NCI-H2107 treated with DMSO at 0.1 percent for 48 hours (cell line): ENCODE data around the gene MYO1H.
"Not testable (repeated sequence)": the region's sequence is repeated elsewhere in the genome, so short reads cannot be mapped to it uniquely, and the experiment has no call there.

Experiments
- DNase-seq: peaks from one replicate; lab custom pipeline; 2025; ENCODE audit not compliant: unreplicated experiment; lab: John Stamatoyannopoulos, UW

The MYO1H gene, protein sequence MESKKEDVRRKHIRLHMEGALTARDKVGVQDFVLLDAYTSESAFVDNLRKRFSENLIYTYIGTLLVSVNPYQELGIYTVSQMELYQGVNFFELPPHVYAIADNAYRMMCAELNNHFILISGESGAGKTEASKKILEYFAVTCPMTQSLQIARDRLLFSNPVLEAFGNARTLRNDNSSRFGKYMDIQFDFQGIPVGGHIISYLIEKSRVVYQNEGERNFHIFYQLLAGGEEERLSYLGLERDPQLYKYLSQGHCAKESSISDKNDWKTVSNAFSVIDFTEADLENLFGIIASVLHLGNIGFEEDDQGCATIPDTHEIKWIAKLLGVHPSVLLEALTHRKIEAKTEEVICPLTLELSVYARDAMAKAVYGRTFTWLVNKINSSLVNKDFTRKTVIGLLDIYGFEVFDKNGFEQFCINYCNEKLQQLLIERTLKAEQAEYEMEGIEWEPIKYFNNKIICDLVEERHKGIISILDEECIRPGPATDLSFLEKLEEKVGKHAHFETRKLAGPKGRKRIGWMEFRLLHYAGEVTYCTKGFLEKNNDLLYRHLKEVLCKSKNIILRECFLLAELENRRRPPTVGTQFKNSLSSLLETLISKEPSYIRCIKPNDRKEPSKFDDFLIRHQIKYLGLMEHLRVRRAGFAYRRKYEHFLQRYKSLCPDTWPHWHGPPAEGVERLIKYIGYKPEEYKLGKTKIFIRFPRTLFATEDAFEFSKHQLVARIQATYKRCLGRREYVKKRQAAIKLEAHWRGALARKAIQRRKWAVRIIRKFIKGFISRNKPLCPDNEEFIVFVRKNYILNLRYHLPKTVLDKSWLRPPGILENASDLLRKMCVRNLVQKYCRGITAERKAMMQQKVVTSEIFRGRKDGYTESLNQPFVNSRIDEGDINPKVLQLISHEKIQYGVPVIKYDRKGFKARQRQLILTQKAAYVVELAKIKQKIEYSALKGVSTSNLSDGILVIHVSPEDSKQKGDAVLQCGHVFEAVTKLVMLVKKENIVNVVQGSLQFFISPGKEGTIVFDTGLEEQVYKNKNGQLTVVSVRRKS

DNA sequence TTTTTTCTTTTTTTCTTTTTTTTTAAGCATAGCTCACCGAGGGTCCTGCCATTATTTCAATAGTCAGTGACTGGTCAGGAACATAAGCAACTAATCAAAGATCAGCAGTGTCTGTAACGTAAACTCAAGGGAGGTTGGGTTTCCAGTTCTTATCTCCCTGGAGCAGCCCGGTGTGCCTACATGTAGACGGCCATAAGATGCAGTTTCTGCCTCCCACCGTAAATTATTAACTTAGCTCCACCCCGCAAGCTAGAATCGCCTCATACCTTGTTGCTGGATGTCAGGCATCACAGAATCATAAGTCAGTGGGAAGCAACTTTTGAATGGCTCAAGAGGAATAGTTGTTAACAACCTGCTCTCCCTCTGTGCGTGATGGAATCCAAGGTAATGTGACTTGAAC is at the start of gene MYO1H:
Gene MYO1H (plus strand): TSS at position 312 of the 400 bp plus-strand sequence. CDS start 61 bp downstream, at position 373.
- DNase-seq: no peak

DNA sequence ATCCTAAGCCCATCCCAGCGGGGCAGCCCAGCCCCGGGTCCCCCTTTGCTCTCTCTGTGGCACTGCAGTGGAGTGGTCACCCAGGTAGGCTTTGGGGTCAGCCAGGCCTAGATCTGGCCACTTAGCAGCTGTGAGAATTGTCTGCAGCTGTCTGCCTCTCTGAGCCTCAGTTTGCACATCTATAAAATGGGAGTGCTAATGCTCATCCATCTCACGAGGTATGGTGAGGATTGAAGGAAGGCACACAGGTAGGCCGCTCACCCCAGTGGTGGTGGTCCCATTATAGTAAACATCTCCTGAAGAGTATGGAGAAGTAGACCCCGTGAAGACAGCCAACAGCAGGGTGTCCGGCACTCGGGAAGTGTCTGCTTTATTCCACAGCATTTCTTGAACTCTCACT is 47.9 kb upstream of the MYO1H start:
- no peak for DNase-seq

DNA sequence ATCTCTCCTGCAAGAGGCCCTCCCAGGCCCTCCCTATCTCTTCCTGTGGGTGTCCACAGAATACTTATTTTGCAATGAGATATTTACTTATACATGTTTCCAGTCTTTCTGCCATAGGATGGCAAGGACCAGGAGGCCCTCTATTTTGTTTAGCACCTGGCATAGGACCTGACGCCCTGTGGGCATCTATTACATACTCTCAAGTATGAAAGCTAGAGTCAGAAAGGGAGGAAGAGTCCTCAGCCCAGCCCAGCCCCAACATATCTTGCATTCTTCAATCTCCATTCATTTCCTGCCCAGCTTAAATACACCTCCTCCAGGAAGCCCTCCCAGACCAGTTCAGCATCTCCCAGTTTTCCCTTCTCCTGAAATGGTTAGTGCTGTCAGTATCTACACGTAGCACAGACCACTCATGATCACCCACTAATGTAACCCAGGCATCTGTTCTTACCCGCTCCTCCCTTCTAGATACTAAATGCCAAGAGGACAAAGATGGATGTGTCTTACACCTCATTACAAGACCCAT is 46.0 kb upstream of the MYO1H start:
- no peak for DNase-seq

DNA sequence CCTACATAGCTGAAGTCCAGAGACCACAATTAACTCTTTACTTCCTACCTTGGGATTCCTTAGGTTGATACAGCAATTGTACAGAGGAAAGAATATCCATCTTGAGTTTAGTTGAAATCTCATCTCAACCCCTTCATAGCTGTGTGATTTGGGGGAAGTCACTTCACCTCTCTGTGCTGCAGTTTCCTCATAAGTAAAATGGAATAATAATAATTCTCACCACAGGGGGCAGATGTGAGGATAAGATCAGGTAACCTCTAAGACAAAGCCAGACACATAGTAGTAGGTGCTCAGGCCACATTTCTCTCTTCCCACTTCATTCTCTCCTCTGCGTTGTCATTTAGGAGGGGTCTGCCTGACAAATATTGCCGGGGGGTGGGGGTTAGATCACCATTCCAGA is 45.3 kb upstream of the MYO1H start:
- peak; percentile 9 for DNase-seq

DNA sequence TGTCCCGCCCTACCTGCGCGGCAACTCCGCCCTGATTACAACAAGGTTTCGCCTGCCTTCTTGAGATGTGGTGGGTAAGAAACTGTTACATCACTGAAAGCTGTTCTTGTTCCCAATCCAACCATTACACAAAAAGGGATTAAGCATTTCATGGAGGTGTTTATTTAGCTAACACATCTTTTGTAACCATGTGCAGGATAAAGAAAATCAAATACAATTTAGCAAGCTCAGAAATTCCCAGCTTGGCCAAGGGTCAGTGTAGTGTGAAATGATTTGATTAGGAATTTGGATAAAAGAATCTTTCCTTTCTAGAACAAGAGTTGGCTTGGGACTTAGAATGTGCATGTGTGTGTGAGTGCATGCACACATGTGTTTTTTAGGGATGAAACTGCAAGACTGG is 44.9 kb upstream of the MYO1H start:
- no peak for DNase-seq

DNA sequence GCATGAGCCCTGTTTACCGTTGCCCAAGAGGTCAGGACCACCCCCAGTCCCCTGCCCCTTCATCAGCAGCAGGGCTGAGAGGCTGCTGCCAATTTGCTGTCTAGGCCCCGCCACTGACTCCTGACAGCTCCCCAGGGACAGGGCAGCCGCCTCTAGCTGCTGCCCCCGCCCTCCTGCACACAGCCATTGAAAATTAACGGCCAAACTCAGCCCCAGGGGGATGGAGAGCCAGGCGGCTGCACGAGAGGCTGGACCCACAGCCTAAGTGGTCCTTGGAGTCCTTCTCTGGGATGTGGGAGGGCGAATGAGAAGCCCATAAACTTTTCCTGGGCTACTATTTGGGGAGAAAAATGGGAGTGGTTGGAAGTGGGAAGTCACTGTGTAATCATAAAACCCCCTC is 43.2 kb upstream of the MYO1H start:
- DNase-seq: peak; percentile 84

DNA sequence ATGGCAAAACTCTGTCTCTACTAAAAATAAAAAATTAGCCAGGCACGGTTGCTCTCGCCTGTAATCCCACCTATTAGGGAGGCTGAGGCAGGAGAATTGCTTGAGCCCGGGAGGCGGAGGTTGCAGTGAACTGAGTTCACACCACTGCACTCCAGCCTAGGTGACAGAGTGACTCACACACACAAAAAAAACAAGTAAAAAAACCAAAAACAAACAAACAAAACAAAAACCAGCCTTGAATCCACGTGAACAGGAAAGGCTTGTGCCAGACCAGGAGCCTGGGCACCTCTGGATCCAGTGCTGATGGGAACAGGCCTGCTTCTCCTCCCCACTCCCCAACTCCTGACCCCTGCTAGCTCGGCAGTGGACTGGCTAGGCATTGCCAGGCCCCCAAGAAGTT is 42.2 kb upstream of the MYO1H start:
- DNase-seq: no peak

DNA sequence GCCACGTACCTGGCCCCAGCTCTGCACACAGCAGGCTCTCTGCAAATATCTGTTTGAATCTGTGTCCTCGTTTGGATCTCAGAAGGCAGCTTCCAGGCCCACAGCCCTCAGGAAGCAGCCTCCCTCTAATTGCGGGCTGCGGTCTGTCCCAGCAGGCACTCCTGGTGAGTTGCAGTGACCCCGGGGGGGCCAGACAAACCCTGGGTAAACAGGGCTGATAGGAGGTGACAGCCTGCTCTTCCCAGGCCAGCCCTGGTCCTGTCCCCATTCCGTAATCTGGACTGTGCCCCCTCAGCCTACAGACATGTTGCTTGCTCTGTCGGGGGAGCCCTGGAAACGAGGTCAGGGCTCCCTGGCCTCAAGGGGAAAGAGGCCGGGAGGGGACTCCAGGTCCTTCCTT is 40.6 kb upstream of the MYO1H start:
- peak; percentile 24 for DNase-seq

DNA sequence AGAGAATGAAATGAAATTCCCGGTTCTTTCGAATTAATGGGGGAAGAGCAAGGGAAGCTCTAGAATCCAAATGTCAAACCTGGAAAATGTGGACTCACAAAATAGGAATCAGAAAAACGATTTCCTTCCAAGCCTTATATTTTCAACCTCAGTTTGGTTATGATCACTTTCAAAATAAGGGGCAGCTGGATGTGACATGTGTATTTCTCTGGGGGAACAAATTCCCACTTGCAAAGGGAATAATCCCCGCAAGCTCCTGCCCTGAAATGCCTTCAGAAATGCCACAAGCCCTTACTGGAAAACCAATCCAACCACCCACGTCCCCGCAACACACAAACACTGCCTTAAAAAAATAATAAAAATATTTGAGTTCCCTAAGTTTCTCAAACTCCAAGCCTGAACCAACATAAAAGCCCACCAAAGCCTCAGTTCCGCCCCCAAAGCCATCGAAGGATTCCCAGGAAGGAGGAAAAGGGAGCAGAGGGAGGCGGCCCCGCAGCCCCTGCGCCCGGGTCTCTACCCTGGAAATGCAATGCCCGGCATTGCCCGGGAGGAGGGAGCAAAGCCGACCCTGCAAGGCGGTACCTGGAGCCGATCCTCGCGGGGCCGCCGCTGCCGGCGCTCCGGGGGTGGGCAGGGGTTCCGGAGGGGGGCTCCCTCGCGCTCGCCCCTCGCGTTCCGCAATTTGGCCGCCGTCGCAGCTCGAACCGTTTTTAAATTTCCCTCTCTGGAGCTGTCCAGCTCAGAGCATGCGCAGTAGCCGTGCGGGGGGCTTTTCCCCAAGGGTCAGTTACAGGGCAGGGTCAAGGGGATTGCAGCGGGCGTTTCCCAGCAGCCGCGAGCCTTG is 38.9 kb upstream of the MYO1H start, which contains the start of gene FOXN4:
Gene FOXN4 (minus strand): TSS at position 751 of the 847 bp plus-strand sequence. CDS start 963 bp downstream, outside the sequence.
- DNase-seq: no peak

DNA sequence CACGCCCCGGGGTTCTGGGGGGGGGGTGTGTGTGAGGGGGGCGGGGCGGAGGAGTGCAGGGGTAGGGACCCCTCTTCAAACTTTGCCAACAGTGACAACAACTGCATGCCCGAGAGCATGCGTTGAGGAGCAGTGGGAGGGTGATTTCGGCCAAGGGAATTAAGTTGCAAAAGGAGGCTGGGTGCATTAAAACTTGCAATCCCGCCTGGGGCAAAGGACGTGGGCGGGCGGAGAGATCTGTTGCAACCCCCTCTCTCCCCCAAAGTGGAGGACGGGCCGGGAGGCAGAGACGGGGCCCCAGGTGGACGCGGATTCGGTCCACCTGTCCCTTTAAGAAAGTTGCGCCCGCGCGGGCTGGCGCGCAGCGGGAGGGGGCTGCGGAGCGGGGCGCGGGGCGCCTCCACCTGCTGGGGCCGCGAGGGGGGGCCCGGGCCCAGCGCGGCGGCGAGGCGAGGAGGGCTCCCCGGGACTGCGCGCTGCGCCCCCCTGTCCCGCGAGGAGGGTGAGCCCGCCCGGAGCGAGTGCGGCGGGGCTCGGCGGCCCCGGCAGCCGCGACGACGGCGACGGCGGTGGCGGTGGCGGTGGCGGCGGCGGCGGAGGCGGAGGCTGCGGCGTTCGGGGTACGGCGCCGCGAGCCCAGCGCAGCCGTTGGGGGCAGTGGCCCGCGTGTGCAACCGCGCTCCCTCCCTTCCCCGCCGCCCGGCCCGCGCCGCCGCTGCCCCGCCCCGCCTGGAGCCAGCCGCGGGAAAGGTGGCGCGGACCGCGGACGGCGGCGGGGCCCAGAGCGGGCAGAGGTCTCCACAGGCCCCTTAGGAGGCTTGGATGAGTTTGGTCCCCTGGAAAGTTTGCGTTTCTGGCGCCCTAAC is 38.1 kb upstream of the MYO1H start:
- DNase-seq: no peak

DNA sequence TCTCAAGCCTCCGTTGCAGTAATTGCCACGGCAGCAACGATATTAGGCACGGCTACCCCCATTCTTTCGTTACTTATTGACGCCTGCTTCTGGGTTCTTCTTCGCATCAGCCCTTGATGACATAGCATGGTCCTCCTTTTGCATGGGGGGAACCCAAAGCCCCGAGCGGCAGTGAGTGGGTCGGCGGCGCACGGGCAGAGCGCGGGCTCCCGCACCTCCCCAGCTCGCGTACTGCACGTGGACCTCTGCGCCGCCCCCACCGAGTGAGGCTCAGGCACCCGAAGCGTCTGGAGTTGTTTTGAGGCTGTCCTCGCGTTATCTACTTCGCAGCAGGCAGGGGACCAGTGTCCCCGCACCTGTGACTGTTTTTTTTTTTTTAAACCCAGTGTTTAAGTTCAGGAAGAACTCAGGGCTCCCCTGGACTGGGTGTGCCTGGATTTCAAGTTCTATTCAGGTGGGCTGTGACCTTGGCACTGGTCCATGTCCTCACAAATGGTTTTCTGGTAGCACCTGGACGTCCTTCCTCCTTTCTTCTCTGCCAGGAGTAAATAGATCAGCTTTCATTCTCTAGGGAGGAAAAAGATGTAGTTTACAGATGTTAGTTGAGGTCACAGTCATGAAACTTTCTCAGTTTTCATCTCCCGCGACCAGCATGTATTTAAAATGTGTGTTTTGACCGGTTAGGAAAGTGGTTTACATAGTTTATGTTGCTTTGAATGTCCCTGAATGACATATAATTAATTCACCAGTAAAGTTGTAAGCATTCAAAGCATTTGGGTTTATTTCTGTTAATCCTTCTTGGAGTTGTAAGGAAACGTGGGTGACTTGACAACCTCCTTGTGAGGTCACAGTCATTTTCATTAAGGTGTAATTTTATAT is 37.2 kb upstream of the MYO1H start:
- peak; percentile 98 for DNase-seq

DNA sequence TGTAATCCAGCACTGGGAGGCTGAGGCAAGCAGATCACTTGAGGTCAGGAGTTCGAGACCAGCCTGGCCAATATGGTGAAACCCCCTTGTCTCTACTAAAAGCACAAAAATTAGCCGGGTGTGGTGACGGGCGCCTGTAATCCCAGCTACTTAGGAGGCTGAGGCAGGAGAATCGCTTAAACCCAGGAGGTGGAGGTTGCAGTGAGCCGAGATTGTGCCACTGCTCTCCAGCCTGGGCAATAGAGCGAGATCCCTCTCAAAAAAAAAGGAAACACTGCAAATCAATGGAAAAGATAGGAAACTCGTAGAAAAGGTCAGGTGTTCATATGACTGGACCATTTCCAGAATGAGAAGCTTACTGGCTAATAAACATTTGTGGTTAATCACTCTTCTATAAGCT is 26.4 kb upstream of the MYO1H start:
- not testable (repeated sequence) for DNase-seq

DNA sequence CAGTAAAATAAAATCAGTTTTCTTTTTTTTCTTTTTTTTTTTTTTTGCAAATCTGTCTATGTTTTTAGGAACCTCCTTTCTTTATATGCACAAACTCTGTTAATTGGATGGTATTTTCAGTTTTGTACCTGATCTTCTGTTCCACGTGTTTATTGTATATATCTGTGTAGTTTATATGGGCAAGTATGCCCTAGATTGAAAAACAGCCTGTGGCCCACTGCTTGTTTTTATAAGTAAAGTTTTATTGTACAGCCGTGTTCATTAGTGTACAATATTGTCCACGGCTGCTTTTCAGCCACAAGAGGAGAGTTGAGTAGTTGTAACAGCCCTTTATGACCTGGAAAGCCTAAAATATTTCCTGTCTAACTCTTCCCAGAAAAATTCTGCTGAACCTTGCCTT is 18.7 kb upstream of the MYO1H start:
- DNase-seq: no peak

DNA sequence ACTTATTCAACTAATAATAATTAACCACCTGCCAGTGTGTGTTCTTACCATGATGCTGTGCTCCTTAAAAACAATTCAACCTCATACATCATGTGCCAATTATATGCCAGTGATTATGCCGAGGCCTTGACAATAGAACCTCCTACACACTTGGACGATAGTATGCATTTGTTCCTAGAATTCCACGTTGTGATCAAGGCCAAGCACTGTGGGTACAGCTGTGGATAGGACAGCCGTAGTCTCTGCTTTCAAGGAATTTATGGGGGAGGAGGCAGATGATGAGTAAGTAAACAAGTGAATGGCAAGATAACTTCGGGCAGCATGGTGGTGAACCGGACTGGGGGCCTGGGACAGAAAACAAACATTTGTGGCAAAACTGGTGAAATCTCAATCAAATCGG is 18.0 kb upstream of the MYO1H start:
- DNase-seq: no peak

DNA sequence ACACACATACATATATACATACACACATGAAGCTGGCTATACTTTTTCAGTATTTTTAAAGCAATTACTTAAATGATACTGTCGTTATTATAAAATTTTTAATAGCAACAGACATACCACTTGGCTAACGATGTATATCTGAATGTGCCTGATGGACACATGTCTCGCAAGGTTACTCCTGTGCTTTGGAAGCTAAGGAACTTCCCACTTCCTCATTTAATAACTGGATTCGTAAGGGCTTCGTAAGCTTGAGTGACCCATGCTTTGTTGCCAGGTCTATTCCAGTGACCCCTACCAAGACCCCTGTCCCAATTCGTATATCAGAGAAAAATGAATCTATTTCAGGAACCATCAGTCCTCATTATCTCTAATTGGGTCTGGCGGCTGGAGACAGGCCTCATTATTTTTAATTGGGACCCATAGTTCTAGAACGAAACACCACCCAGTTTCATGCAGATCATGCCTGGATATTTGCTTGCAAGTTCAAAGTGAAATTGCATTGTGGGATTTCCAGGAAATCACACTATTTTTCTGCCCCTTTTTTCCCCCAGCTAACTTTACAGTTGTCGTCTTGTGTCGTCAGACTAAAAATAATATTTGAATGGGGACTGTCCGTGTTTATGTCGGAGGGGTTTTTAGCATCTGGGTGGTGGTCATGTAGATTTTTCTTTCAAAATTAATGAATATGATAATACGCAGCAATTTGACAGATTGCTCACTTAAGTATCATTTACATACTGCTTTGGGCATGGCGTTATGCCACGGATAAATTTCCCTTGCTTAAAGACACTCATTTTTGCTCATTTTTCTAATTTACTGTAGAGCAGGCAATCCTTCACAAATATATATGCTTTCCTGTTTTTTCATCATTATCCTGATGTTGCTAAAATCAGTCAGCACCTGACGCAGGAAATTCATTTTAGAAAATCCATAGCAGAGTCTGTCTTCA is 17.1 kb upstream of the MYO1H start:
- no peak for DNase-seq

DNA sequence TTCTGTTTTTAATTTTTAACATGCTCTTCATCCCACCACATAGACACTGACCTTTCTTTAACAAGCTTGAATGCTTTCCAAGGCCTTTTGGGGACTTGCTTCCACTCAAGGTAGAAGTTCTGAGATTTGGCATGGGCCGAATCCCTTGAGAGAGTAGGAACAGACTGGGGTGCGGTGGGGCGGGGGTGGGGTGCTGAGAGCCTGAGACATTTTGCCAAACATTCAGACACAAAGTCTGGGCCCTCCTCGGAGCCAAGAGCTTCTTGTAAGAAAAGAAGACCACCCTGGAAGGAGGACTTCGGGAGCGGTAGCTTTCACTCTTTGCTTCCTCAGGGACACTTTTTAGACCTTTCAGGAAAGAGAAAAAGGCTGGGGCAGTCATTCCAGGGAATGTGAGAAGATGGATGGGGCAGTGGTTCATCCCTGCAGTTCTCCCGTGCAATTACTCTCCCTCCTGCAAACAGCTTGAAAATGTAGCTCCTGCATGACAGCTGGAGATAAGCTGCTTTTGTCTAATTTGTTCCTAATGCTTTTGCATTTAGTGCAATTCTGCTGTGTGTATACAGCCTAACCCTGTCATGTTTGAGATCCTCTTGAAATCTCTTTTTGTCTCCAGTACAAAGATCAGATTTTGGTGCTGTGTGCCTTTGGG is 16.3 kb upstream of the MYO1H start:
- peak; percentile 42 for DNase-seq

DNA sequence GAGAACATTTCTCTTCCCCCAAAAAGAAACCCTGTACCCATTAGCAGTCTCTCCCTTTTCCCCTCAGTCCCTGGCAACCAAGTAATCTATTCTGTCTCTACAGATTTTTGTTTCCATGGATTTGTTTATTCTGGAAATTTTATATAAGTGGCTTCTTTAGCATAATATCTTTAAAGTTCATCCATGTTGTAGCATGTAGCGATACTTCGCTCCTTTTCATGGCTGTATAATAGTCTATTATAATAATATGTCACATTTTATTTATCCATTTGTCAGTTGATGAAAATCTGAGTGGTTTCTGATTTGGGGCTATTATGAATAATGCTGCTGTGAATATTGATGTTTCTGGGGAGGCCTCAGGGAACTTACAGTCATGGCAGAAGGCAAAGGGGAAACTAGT is 12.8 kb upstream of the MYO1H start:
- DNase-seq: no peak
